Activated naive CD8-positive, alpha-beta T cell treated with anti-CD3 and anti-CD28 coated beads for 36 hours (primary cell): Measurements from ENCODE around the gene RPL22. TPM values are rescaled to one million over a fixed set of nuclear protein-coding genes. Genes with fewer than 3 reads are reported as not detected.

Source experiments
- DNase-seq: peaks from one replicate; pipeline ENCODE4 v3.0.0; 2021
- H3K27ac Mint-ChIP-seq: one replicate; pipeline ENCODE4 v1.8.0; 2022; ENCODE audit warnings: mild to moderate bottlenecking, moderate library complexity, mixed read lengths
- H3K27me3 Mint-ChIP-seq: one replicate; pipeline ENCODE4 v1.8.0; 2022; ENCODE audit warnings: mild to moderate bottlenecking, mixed read lengths
- H3K36me3 Mint-ChIP-seq: one replicate; pipeline ENCODE4 v1.8.0; 2021; ENCODE audit warnings: mild to moderate bottlenecking, mixed read lengths
- H3K4me1 Mint-ChIP-seq: one replicate; pipeline ENCODE4 v1.8.0; 2021; ENCODE audit warnings: mixed read lengths
- H3K4me3 Mint-ChIP-seq: one replicate; pipeline ENCODE4 v1.8.0; 2022; ENCODE audit warnings: mild to moderate bottlenecking, moderate library complexity, mixed read lengths
- H3K9me3 Mint-ChIP-seq: one replicate; pipeline ENCODE4 v1.8.0; 2022; ENCODE audit warnings: mixed read lengths
- total RNA-seq, 2 experiments: library from RNA; stranded (reverse); gene quantifications; one replicate each; pipeline ENCODE4 v1.2.3, GENCODE V29; 2021

RPL22 gene
- total RNA-seq, 2 experiments from 2014 or later: 481 to 486 TPM

DNA sequence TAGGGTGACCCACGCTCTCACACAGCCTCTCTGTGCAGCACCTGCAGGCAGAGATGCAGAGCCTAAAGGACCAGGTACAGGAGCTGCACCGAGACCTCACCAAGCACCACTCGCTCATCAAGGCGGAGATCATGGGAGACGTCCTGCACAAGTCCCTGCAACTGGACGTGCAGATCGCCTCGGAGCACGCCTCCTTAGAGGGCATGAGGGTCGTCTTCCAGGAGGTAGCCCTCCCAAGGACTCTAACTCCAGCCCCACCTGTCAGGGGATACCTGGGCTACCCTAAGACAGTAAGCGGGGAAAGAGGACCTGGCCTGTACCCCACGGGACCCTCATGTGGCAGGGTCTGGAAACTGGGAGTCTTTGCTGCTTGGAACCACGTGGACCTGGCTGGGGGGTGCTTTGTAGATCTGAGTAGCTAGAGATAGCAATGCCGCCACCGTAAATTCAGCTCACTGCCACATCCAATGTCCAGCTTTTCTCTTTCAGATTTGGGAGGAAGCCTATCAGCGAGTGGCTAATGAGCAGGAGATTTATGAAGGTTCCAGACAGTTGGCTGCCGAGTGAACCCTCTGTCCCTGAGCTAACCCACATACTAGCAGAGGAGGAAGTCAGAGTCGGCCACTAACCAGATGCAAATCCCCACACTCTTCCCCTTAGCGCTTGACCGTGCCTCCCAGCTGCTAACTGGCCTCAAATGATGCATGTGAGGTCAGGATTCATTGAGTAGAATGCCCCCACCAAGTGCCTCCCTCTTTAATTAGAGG is 13.0 kb upstream of the RPL22 start:
- no peak for DNase-seq
- peaks cover 53% of the 10 kb centered on the region for H3K27me3 Mint-ChIP-seq
- H3K9me3 Mint-ChIP-seq: no peaks in the 10 kb centered on the region
- no peaks in the 10 kb centered on the region for H3K36me3 Mint-ChIP-seq
- no peak overlapping the region for H3K4me3 Mint-ChIP-seq
- no peak overlapping the region for H3K27ac Mint-ChIP-seq
- peaks cover 3% of the 10 kb centered on the region for H3K4me1 Mint-ChIP-seq

DNA sequence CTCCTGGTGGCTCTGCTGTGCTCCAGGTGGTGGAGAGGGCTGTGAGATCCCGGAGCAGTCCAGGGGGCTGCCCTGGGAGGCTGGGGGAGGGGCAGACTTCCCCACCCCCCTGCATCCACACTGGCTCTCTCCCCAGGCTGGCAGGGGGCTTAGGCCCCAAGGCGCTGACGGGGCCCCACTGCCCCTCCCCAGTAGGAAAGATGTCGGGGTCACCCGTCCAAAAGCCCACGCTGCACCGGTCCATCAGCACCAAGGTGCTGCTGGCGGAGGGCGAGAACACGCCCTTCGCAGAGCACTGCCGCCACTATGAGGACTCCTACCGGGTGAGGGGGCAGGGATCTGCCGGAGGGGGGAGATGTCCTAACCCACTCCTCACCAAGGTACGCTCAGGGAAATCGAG is 12.3 kb upstream of the RPL22 start:
- Mint-ChIP-seq H3K27me3 (peaks cover 59% of the 10 kb centered on the region), H3K4me1 (peaks cover 3% of the 10 kb centered on the region), H3K4me3 (no peak overlapping the region), H3K9me3 (no peaks in the 10 kb centered on the region), H3K27ac (no peak overlapping the region), H3K36me3 (no peaks in the 10 kb centered on the region)
- DNase-seq: no peak

DNA sequence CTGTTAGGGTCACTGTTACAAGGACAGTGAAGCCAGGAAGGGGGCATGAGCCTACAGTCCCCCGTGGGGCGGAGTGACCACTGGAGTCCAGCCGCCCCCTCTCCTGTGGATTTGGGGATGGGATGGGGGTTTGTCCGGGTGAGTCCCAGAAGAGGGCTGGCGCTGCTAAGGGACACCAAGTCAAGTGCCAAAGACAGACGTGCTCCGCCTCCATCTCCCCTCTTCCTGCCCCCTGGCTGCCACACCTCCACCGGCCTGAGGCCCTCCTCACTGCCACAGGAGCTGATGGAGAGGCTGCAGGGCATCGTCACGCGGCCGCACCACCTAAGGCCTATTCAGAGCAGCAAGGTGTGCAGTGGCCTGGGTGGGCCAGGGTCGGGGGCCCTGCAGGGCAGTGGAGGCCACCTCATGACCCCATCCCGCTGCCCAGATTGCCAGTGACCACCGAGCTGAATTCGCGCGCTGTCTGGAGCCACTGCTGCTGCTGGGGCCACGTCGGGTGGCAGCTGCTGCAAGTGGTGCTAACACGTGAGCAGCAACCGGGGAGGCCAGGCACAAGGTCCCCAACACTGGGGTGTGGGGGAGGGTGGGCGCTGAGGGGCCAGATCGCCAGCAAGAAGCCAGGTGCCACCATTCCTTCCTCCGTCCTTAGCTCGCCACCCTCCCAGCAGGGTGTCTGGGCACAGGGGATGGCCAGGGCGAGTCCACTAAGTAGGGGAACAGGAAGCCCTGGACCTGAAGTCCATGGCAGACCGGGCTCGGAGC is 11.4 kb upstream of the RPL22 start:
- no peak for DNase-seq
- H3K27ac Mint-ChIP-seq: no peak overlapping the region
- peaks cover 5% of the 10 kb centered on the region for H3K4me1 Mint-ChIP-seq
- H3K4me3 Mint-ChIP-seq: no peak overlapping the region
- H3K36me3 Mint-ChIP-seq: no peaks in the 10 kb centered on the region
- H3K27me3 Mint-ChIP-seq: peaks cover 60% of the 10 kb centered on the region
- H3K9me3 Mint-ChIP-seq: no peaks in the 10 kb centered on the region

DNA sequence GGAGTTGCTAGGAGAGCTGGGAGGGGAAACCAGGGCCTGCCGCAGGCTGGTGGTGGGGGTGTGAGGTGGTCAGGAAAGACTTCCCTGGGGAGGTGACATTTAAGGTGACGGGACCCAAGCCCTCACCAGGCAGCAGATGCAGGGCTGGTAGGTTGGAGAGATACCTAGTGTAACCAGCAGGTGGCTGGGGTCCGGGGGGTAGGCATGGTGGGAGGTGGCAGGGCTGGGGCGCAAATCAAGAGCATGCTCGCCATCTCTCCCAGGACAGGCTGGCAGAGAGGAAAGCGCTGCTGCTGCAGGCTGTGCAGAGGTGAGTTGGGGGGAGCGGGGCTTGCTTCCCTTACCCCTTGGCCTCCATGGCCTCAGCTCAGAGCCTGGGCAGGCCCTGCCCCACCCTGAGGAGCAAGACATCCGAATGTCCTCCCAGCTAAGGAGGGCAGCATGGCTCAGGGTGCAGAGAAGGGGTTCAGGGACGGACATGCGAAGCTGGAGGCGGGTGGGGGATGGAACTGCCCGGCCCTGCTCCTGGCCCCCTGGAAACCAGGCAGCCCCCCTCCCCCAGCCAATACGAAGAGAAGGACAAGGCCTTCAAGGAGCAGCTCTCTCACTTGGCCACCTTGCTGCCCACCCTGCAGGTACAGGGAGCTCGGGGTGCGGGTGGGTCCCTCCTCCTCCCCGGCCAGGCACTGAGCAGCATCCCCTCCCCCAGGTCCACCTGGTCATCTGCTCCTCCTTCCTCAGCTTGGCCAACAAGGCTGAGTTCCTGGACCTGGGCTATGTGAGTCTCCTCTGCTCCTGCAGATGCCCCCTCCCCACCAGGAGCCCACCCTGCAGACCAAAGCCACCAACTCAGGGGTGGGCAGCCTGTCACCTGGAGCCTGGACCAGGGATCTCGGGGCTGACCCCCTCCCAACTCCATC is 10.5 kb upstream of the RPL22 start:
- Mint-ChIP-seq H3K27ac (no peak overlapping the region), H3K4me3 (no peak overlapping the region), H3K27me3 (peaks cover 54% of the 10 kb centered on the region), H3K4me1 (peaks cover 7% of the 10 kb centered on the region), H3K9me3 (no peaks in the 10 kb centered on the region), H3K36me3 (no peaks in the 10 kb centered on the region)
- DNase-seq: peak; percentile 41

DNA sequence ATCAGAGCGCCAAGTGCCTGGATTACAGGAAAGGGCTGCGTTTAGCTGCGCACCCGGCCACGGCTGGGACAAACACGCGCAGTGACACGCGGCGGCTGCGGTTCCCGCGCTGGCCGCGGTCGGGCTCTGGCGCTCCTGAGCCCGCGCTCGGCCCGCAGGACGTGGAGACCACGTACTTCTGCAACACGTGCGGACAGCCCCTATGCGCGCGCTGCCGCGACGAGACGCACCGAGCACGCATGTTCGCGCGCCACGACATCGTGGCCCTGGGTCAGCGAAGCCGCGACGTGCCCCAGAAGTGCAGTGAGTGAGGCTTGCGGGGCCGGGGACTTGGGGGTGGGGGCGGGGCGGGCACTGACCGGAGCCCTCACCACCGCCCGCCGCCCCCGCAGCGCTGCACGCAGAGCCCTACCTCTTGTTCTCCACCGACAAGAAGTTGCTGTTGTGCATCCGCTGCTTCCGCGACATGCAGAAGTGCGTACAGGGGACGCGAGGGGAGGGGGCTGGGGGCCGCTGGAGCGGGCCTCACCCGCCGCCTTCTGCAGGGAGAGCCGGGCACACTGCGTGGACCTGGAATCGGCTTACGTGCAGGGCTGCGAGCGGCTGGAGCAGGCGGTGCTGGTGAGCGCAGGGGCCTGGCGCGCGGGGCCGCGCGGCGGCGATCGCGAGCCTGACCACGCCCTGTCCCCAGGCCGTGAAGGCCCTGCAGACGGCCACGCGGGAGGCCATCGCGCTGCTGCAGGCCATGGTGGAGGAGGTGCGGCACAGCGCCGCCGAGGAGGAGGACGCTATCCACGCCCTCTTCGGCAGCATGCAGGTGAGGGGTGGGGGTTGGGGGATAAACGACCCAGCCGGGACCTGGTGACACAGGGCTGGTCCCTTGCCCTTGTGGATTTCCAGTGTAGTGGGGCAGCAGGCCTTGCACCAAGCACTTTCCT is 9.6 kb upstream of the RPL22 start:
- H3K27me3 Mint-ChIP-seq: peaks cover 52% of the 10 kb centered on the region
- DNase-seq: peak; percentile 37
- H3K9me3 Mint-ChIP-seq: no peaks in the 10 kb centered on the region
- H3K27ac Mint-ChIP-seq: no peak overlapping the region
- no peak overlapping the region for H3K4me3 Mint-ChIP-seq
- peaks cover 7% of the 10 kb centered on the region for H3K4me1 Mint-ChIP-seq
- H3K36me3 Mint-ChIP-seq: no peaks in the 10 kb centered on the region

DNA sequence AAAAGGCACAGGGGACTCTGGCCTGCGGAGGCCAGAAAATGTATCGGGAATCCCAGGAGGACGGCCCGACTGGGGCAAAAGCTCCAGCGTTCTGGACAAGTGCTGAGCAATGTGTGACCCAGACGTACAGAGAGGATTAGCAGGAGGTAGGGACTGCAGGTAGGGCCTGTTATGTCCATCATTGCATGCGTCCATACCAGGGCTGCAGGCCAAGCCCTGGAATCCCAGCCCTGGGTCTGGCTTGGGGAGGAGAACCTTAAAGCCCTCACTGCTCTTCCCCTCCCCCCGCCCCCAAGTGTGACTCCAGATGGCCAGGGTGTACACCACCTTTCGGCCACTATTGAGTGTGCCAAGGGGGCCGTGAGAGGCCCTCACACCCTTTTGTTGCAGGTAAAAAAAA is 8.5 kb upstream of the RPL22 start:
- no peak for DNase-seq
- H3K4me1 Mint-ChIP-seq: peaks cover 7% of the 10 kb centered on the region
- no peak overlapping the region for H3K4me3 Mint-ChIP-seq
- H3K9me3 Mint-ChIP-seq: no peaks in the 10 kb centered on the region
- peaks cover 48% of the 10 kb centered on the region for H3K27me3 Mint-ChIP-seq
- H3K36me3 Mint-ChIP-seq: no peaks in the 10 kb centered on the region
- no peak overlapping the region for H3K27ac Mint-ChIP-seq

DNA sequence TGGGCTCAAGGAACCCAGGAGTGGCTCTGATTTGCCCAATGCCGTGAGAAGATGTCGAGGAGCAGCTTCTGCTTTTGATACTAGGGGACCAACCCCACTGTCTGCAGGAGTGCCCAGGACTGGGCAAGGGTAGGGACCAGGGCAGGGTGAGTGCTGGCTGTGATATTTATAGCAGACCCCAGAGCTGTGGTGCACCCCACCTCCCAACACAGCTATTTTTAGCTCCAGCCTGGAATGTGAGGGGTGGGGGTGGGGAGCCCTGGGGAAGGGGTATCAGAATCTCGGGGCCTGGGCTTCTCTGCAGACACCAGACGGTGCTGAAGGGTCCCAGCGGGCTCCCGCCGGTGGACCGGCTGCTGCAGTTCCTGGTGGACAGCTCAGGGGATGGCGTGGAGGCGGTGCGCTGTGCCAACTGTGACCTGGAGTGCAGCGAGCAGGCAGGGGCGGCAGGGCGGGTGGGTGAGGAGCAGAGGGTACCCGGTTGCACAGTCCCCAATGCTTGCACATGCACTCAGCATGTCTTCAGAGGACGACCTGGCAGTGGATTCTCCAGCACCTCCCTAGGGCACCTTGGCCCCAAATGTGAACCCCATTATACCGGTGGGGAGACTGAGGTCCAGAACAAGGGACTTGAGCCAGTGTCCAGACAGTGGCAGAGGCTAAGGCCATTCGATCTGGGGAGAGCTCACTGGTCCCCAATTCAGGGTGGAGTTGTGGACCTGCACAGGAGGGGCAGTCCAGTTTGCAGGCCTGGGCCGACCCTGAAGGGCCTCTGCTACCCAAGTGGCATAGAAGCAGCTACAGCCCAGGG is 7.9 kb upstream of the RPL22 start:
- Mint-ChIP-seq H3K4me1 (peaks cover 7% of the 10 kb centered on the region), H3K36me3 (no peaks in the 10 kb centered on the region), H3K27ac (no peak overlapping the region), H3K27me3 (peaks cover 41% of the 10 kb centered on the region), H3K9me3 (no peaks in the 10 kb centered on the region), H3K4me3 (peak overlapping the region; percentile 69)
- DNase-seq: no peak

DNA sequence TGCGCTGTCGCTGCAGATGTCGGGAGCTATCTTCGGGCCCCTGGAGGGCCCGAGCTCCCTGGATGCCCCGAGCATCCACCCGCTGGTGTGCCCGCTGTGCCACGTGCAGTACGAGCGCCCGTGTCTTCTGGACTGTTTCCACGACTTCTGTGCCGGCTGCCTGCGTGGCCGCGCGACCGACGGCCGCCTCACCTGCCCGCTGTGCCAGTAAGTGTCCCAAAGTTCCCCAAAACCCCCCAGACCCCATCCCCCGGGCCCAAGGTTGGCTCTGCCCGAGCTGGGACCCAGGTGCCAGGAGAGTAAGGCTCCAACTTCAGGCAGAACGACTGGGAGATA is 7.1 kb upstream of the RPL22 start:
- H3K4me1 Mint-ChIP-seq: peaks cover 7% of the 10 kb centered on the region
- H3K27ac Mint-ChIP-seq: no peak overlapping the region
- no peak for DNase-seq
- no peaks in the 10 kb centered on the region for H3K9me3 Mint-ChIP-seq
- peak overlapping the region; percentile 69 for H3K4me3 Mint-ChIP-seq
- H3K27me3 Mint-ChIP-seq: peaks cover 37% of the 10 kb centered on the region
- H3K36me3 Mint-ChIP-seq: no peaks in the 10 kb centered on the region

DNA sequence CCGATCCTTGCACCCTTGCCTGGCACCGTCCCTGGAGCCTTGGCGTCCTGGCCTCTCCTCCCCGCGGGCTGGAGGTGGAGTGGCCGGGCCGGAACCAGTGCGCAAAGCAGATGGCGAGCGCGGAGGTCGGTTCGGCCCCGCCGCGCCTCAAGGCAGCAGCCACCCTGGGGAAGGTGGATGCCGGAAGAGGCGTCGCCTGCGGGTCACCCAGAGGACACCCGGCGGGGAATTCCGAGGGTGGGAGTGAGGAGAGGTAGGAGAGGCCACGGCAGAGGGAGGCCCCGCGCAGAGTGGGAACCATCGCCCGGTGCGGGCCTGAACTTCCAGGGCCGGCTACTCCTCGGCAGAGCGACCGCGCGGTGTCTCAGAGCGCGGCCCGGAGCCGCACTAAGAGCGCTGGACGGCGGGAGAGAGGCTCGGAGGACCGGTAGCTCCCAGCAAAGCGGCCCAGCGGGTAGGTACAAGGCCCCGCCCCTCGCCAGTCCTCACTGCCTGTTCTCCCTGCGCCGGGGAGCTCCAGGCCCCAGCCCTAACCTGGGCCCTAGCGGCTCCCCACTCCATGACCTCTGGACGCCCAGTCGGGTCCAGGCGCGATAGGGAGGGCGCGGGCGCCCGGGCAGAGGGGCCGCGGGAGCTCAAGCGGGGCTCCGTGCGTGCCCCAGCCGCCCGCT is 6.6 kb upstream of the RPL22 start, which contains the start of gene RNF207:
RNF207 (plus strand) TSS at position 271 of the 671 bp plus-strand sequence. CDS start 417 bp downstream, outside the sequence.
- H3K36me3 Mint-ChIP-seq: no peaks in the 10 kb centered on the region
- H3K27ac Mint-ChIP-seq: no peak within 1 kb of the TSS
- H3K9me3 Mint-ChIP-seq: no peaks in the 10 kb centered on the region
- peaks cover 37% of the 10 kb centered on the region for H3K27me3 Mint-ChIP-seq
- peaks cover 7% of the 10 kb centered on the region for H3K4me1 Mint-ChIP-seq
- peak; percentile 74 for DNase-seq
- H3K4me3 Mint-ChIP-seq: peak within 1 kb of the TSS; percentile 69

DNA sequence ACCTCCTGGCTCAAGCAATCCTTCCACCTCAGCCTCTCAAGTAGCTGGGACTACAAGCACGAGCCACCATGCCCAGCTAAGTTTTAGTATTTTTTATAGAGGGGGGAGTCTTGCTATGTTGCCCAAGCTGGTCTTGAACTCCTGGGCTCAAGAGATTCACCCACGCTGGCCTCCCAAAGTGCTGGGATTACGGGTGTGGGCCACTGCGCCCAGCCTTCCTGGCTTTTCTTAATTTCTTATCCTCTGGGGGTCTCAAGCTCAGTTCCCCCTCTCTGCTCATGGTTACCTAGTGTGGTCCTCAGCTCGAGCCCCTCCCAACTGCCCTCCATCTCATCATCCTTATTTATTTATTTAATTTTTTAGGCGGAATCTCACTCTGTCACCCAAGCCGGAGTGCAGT is 2.9 kb upstream of the RPL22 start:
- Mint-ChIP-seq H3K27ac (no peak overlapping the region), H3K36me3 (peaks cover 19% of the 10 kb centered on the region), H3K9me3 (no peaks in the 10 kb centered on the region), H3K4me3 (no peak overlapping the region), H3K4me1 (peaks cover 25% of the 10 kb centered on the region), H3K27me3 (peaks cover 14% of the 10 kb centered on the region)
- DNase-seq: no peak

DNA sequence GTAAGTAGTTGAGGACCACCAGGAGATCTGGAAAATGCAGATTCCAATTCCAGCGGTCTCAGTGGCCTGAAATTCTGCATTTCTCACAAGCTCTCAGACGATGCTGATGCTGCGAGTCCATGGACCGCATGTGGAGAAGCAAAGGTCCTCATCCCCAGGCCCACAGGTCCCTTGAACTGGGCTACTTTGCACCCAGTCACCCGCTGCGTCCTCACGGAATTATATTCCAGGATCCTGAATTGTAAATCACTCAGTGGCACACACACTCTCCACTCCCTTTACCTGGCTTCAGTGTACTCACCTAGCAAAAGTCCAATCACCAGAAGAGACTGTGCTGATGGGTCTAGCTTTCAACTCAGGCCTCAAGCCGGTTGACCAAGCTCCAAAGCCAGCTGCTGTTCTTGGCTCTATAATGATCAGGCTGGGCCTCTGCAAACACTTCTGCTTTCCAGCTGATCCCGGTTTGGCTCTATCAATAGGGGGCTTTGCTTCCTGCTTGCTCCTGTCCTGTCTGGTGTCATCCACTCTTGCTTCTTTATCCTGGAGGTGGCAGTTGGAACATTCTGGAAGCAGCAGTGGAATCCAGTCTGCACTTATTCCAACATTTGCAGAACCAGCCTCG is 904 bp upstream of the RPL22 start:
- Mint-ChIP-seq H3K36me3 (peaks cover 29% of the 10 kb centered on the region), H3K27ac (peak overlapping the region; percentile 94), H3K27me3 (peaks cover 6% of the 10 kb centered on the region), H3K4me1 (peaks cover 34% of the 10 kb centered on the region), H3K9me3 (no peaks in the 10 kb centered on the region), H3K4me3 (peak overlapping the region; percentile 93)
- no peak for DNase-seq

DNA sequence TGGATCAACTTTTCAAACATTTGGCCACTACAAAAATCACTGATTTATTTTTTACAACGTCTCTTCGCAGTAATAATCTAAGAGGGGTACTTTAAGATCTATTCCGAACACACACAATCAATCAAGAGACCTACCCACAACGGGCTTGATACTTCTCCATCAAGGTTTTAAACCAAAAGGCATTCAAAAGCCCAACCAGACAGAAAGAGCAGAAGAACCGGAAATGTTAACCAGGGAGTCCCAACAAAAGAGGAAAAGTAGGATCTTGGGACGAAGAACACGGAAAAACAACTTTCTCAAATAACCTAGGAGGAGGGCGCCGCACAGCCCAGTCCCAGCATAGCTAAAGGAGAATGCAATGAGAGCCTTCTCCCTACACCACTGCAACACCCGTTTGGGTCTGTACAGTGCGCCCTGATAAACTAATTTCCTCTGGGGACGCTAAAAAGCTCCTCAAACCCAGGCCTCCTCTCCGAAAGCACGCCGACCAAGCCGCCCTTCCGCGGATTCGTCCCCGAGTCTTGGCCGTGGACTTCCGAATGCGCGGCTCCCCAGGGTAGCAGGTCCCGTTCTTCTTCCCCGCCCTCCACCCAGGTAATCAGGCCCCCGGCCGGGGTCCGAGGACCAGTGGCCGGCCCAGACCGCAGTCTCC is 623 bp downstream of the RPL22 start:
- peaks cover 33% of the 10 kb centered on the region for H3K36me3 Mint-ChIP-seq
- no peak for DNase-seq
- peaks cover under 1% of the 10 kb centered on the region for H3K27me3 Mint-ChIP-seq
- peak overlapping the region; percentile 94 for H3K27ac Mint-ChIP-seq
- H3K4me3 Mint-ChIP-seq: peak overlapping the region; percentile 93
- H3K9me3 Mint-ChIP-seq: no peaks in the 10 kb centered on the region
- peaks cover 32% of the 10 kb centered on the region for H3K4me1 Mint-ChIP-seq
